Measurements from ENCODE around the gene XPC.
"Not testable (repeated sequence)": the region's sequence is repeated elsewhere in the genome, so short reads cannot be mapped to it uniquely, and the experiment has no call there.

The XPC gene

DNA sequence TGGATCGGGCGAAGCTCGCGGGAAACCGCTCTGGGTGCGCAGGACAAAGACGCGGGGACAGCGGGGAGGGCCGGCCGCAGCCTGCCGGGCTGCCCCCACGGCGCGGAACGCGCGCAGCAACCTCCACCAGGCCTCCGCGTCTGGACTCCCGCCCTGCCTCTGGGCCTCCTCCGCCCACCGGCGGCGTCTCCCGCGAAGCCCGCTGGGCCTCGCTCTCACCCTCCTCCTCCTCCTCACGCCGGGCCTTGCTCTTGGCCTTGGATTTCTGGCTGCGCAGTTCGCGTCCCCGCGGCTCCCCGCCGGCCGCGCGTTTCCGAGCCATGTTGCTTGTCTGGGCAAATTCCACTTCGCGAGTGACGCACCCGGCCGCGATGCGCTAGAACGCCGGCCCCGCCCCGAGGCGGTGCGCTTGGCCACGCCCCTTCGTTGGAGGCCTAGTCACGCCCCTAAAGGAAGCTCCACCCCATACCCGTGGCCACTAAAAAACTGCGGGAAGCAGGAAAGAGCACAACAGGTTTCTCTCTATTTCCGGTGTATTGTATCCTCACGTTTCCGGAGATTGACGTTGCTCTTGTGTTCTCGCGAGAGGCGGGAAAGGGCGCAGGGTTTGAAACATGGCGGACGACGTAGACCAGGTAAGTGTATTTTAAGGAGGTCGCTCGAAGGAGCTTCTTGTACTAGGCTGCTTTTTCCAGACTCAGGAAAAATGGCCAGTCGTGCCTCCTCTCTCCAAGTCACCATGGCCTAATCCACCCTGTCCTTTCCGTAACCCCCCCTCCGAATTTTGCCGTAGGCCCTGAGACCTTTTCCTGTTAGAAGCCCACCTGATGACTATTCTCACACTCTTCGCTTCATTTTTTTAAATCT lies at the start of gene XPC, which contains the start of gene LSM3:
Gene XPC, minus strand, starts transcription at position 355 of the 867 bp plus-strand sequence. Its CDS starts 33 bp downstream, at position 322.
Gene LSM3, plus strand, starts transcription at position 571 of the 867 bp plus-strand sequence. Its CDS starts 44 bp downstream, at position 615.
- CTCF ChIA-PET = interaction anchor here (0.6 to 3.1 kb wide), 10 partner anchors 8 to 373 kb away, joined by 3 to 41 read pairs (median 3); partner anchors contain the start of genes CHCHD4 and TMEM43
- peak within 1 kb of the TSS; percentile 95 for H3K4me3 ChIP-seq (ENCODE audit: low read depth, low read length)
- peak; percentile 97 for DNase-seq (ENCODE audit: low read depth, low spot score)
- POLR2A ChIA-PET = interaction anchor here (0.6 to 2.2 kb wide), 19 partner anchors 8 to 768 kb away, joined by 3 to 22 read pairs (median 4); partner anchors contain the start of genes CCDC174, CHCHD4 and TMEM43
- no peak for TF ChIP-seq CTCF (IDR thresholded peaks at IDR 0.05; ENCODE audit: insufficient read depth, low read length, missing control alignments)

GRCh38 chr3:14227856-14228255 lies 49.5 kb upstream of the XPC start:
- ChIA-PET POLR2A (no interaction called here), CTCF (interaction anchor here (1.8 to 8.4 kb wide), 3 partner anchors 15 to 24 kb away, joined by 4 to 47 read pairs (median 6); no protein-coding TSS in a partner anchor)
- no peak for DNase-seq (ENCODE audit: low read depth, low spot score)
- no peak for TF ChIP-seq CTCF (IDR thresholded peaks at IDR 0.05; ENCODE audit: insufficient read depth, low read length, missing control alignments)
- H3K4me3 ChIP-seq (ENCODE audit: low read depth, low read length) = no peak overlapping the region

- POLR2A ChIA-PET = not testable (repeated sequence)
- CTCF ChIA-PET = interaction anchor here (1.1 to 8.4 kb wide), 4 partner anchors 9 to 282 kb away, joined by 3 to 47 read pairs (median 16); no protein-coding TSS in a partner anchor
These were observed 48.0 kb upstream of the XPC start for GRCh38 chr3:14226351-14226750.

DNA sequence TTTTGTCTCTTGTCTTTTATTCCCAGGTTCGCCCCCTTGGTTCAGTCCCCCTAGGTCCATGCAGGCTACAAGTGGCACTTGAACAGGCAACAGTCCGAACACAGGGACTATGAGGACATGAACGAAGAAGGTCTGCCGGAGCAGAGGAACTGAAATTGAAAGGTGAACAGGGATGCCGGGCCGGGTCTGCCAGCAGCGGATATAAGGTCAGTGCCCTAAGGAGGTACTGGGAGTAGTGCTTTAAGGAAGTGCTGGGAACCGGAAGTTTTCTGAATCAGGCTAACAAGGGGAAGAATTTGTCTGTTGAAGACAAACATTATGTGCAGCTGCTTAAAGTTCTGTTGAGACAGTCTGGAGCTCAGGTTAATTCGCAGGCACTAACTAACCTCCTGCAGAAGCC lies 47.0 kb upstream of the XPC start:
- TF ChIP-seq CTCF (IDR thresholded peaks at IDR 0.05; ENCODE audit: insufficient read depth, low read length, missing control alignments) = no peak
- CTCF ChIA-PET = interaction anchor here (1.1 to 8.4 kb wide), 4 partner anchors 10 to 283 kb away, joined by 3 to 47 read pairs (median 16); no protein-coding TSS in a partner anchor
- POLR2A ChIA-PET = no interaction called here

More at GRCh38 chr3:14226351-14226750, 48.0 kb upstream of the XPC start:
- H3K4me3 ChIP-seq (ENCODE audit: low read depth, low read length); DNase-seq (ENCODE audit: low read depth, low spot score): not testable (repeated sequence)

DNA sequence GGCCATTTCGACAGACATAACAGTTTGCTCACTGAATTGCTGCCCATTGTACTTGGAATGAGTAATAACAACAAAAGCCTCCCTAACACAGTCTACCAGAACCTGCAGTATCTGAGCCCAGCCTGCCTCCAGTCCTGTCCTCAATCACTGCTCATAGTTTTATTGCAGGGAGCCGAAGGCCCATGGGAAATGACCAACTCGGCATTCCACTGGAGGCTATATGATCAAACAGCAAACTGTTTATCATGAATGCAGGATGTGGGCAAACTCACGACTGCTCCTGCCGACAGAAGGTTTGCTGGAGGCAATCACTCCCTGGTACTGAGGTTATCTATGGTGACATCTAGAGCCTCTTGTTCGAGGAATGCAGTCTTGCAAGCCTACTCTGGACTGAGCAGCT lies 46.5 kb upstream of the XPC start:
- H3K4me3 ChIP-seq (ENCODE audit: low read depth, low read length) = no peak overlapping the region
- CTCF ChIA-PET = interaction anchor here (1.8 to 8.4 kb wide), 3 partner anchors 10 to 21 kb away, joined by 3 to 47 read pairs (median 29); no protein-coding TSS in a partner anchor
- no peak for DNase-seq (ENCODE audit: low read depth, low spot score)
- POLR2A ChIA-PET = no interaction called here
- TF ChIP-seq CTCF (IDR thresholded peaks at IDR 0.05; ENCODE audit: insufficient read depth, low read length, missing control alignments) = no peak

More for the DNA sequence above, 47.0 kb upstream of the XPC start:
- H3K4me3 ChIP-seq (ENCODE audit: low read depth, low read length) = no peak overlapping the region
- no peak for DNase-seq (ENCODE audit: low read depth, low spot score)

DNA sequence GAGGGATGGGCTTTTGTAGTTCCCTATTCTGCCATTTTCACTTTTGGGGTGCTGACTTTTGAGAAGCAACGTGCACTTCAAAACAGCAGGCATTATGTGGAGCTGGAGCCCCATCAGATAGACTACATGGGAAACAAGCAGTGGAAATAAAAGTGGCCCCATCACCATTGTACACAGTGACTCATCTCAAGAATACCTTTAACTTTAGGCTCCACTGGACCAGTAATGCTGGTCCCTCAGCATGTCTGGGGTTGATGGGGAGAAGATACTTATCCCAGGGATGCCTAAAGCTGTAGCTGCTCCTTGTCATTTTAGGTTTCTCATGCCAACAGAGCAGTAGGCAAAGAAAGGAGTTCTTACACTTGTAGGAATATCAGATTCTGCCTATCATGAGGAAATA lies 45.2 kb upstream of the XPC start:
- no peak for DNase-seq (ENCODE audit: low read depth, low spot score)
- H3K4me3 ChIP-seq (ENCODE audit: low read depth, low read length) = no peak overlapping the region
- ChIA-PET POLR2A (interaction anchor here (1.8 kb wide), 1 partner anchor 12 kb away, joined by 7 read pairs; no protein-coding TSS in a partner anchor), CTCF (interaction anchor here (1.0 to 4.8 kb wide), 8 partner anchors 8 to 327 kb away, joined by 3 to 29 read pairs (median 6); no protein-coding TSS in a partner anchor)
- TF ChIP-seq CTCF (IDR thresholded peaks at IDR 0.05; ENCODE audit: insufficient read depth, low read length, missing control alignments) = no peak
